Stimulated activated CD4-positive, alpha-beta T cell treated with anti-CD3 and anti-CD28 coated beads, Interleukin-4, amount 100 ng/mL, for 48 hours (primary cell): Measurements from ENCODE around the gene PRSS27.

Experiments used
- DNase-seq, 2 donors: peaks; one replicate each; pipeline ENCODE4 v3.0.0-alpha.2; 2020; ENCODE audit warnings: low read depth in 2 of 2

The PRSS27 gene

GRCh38 chr16:2751577-2752034 is 31.6 kb upstream of the PRSS27 start:
- DNase-seq, result no peak

- no peak for DNase-seq
These were observed 29.9 kb upstream of the PRSS27 start for GRCh38 chr16:2749936-2750335.

GRCh38 chr16:2749476-2749875 is 29.5 kb upstream of the PRSS27 start:
- no peak for DNase-seq

GRCh38 chr16:2748757-2749455 is 28.9 kb upstream of the PRSS27 start:
- no peak for DNase-seq

GRCh38 chr16:2745961-2746360 is 25.9 kb upstream of the PRSS27 start:
- DNase-seq, result no peak

- DNase-seq, result no peak
These were observed 25.3 kb upstream of the PRSS27 start for GRCh38 chr16:2745116-2745890.

GRCh38 chr16:2744711-2745110 is 24.7 kb upstream of the PRSS27 start:
- DNase-seq, result no peak

GRCh38 chr16:2743007-2743810 is 23.2 kb upstream of the PRSS27 start:
- DNase-seq, result no peak

- no peak for DNase-seq
These were observed 22.4 kb upstream of the PRSS27 start for GRCh38 chr16:2742323-2743006.

- DNase-seq, result no peak
These were observed 21.1 kb upstream of the PRSS27 start for GRCh38 chr16:2741168-2741567.

- DNase-seq, result no peak
These were observed 20.5 kb upstream of the PRSS27 start for GRCh38 chr16:2740476-2740875.

GRCh38 chr16:2739625-2740430 is 19.8 kb upstream of the PRSS27 start:
- DNase-seq, result no peak

GRCh38 chr16:2738615-2739014 is 18.6 kb upstream of the PRSS27 start:
- no peak for DNase-seq

- DNase-seq, result no peak
These were observed 17.9 kb upstream of the PRSS27 start for GRCh38 chr16:2737895-2738418.

GRCh38 chr16:2737238-2737605 is 17.2 kb upstream of the PRSS27 start:
- no peak for DNase-seq

GRCh38 chr16:2736476-2737237 is 16.6 kb upstream of the PRSS27 start:
- no peak for DNase-seq

GRCh38 chr16:2734844-2735515 is 15.0 kb upstream of the PRSS27 start:
- DNase-seq, result no peak

- DNase-seq, result no peak
These were observed 8.0 kb upstream of the PRSS27 start for GRCh38 chr16:2728034-2728433.

- no peak for DNase-seq
These were observed 6.9 kb upstream of the PRSS27 start for GRCh38 chr16:2726923-2727322.
